ENCODE data around the gene NRARP. TPM values are rescaled to one million over a fixed set of nuclear protein-coding genes. Genes with fewer than 3 reads are reported as not detected.

Gene NRARP
- total and polyA plus RNA-seq, 2 experiments from 2014 or later, result 0.32 TPM; not detected in 1

GRCh38 chr9:137255448-137256114, 46.5 kb downstream of the NRARP start:
- peak; percentile 68 for DNase-seq
- WGBS, 2 experiments (ENCODE audit: low coverage in 1 of 2, low lambda C conversion rate in 2 of 2, missing lambda C conversion rate in 2 of 2), result 1 to 3% methylated on average over 24 to 51 of the region's 51 CpGs

GRCh38 chr9:137254624-137255447, 47.2 kb downstream of the NRARP start, which contains the start of gene NELFB:
Gene NELFB (plus strand): TSS chr9:137255327.
- Histone ChIP-seq H3K9ac (peak within 1 kb of the TSS; percentile 85), H4K20me1 (ENCODE audit: insufficient read depth) (no peaks in the 10 kb centered on the region), H3K36me3 (ENCODE audit: low read depth) (no peaks in the 10 kb centered on the region; the same call in 1 of the 2 replicates), H3K4me1 (ENCODE audit: insufficient read depth) (0 out of 2 replicates have a peak, but pooled peaks cover 3% of the 10 kb centered on the region), H3K79me2 (ENCODE audit: insufficient read depth) (peaks cover 41% of the 10 kb centered on the region), H3K4me3 (peak within 1 kb of the TSS; percentile 92), H2AFZ (peak within 1 kb of the TSS; percentile 96), H3K9me3 (ENCODE audit: low read depth) (no peaks in the 10 kb centered on the region), H3K9me2 (ENCODE audit: insufficient read depth) (no peaks in the 10 kb centered on the region), H3K4me2 (ENCODE audit: unreplicated experiment) (peak within 1 kb of the TSS; percentile 88), H3K27ac (0 out of 2 replicates have a peak within 1 kb of the TSS, but pooled peaks have one; percentile 28), H3K27me3 (replicated peaks; ENCODE audit: insufficient read depth) (no peaks in the 10 kb centered on the region), H3F3A (ENCODE audit: insufficient read depth) (no peaks in the 10 kb centered on the region)
- TF ChIP-seq EZH2phosphoT487 (IDR thresholded peaks at IDR 0.05; ENCODE audit: insufficient read depth, low read depth) (no peak), EZH2 (IDR thresholded peaks at IDR 0.05; ENCODE audit: insufficient read depth, poor library complexity, severe bottlenecking) (no peak)
- in situ Hi-C loops (cut with MboI), result no loop called here
- DNase-seq, result peak; percentile 90
- WGBS, 2 experiments (ENCODE audit: low coverage in 1 of 2, low lambda C conversion rate in 2 of 2, missing lambda C conversion rate in 2 of 2), result 1 to 3% methylated on average over 41 to 66 of the region's 105 CpGs

More at GRCh38 chr9:137255448-137256114, 46.5 kb downstream of the NRARP start:
- H3K4me1 ChIP-seq (ENCODE audit: insufficient read depth), result 0 out of 2 replicates have a peak, but pooled peaks cover 3% of the 10 kb centered on the region
- H3K4me2 ChIP-seq (ENCODE audit: unreplicated experiment), result peak overlapping the region; percentile 83
- 0 out of 2 replicates have a peak overlapping the region, but pooled peaks have one; percentile 28 for H3K27ac ChIP-seq
- H2AFZ ChIP-seq, result peak overlapping the region; percentile 84
- H4K20me1 ChIP-seq (ENCODE audit: insufficient read depth), result no peaks in the 10 kb centered on the region
- no peaks in the 10 kb centered on the region for H3K9me3 ChIP-seq (ENCODE audit: low read depth)
- H3K4me3 ChIP-seq, result peak overlapping the region; percentile 92
- peaks cover 41% of the 10 kb centered on the region for H3K79me2 ChIP-seq (ENCODE audit: insufficient read depth)
- H3K27me3 ChIP-seq (replicated peaks; ENCODE audit: insufficient read depth), result no peaks in the 10 kb centered on the region
- in situ Hi-C loops (cut with MboI), result no loop called here
- H3F3A ChIP-seq (ENCODE audit: insufficient read depth), result no peaks in the 10 kb centered on the region
- no peak for TF ChIP-seq EZH2phosphoT487 (IDR thresholded peaks at IDR 0.05; ENCODE audit: insufficient read depth, low read depth)
- no peak for TF ChIP-seq EZH2 (IDR thresholded peaks at IDR 0.05; ENCODE audit: insufficient read depth, poor library complexity, severe bottlenecking)
- no peaks in the 10 kb centered on the region for H3K9me2 ChIP-seq (ENCODE audit: insufficient read depth)
- no peaks in the 10 kb centered on the region; the same call in 1 of the 2 replicates for H3K36me3 ChIP-seq (ENCODE audit: low read depth)
- H3K9ac ChIP-seq, result peak overlapping the region; percentile 85

GRCh38 chr9:137253717-137254623, 48.1 kb downstream of the NRARP start:
- TF ChIP-seq EZH2 (IDR thresholded peaks at IDR 0.05; ENCODE audit: insufficient read depth, poor library complexity, severe bottlenecking) (no peak), EZH2phosphoT487 (IDR thresholded peaks at IDR 0.05; ENCODE audit: insufficient read depth, low read depth) (no peak)
- no peaks in the 10 kb centered on the region for H3K9me2 ChIP-seq (ENCODE audit: insufficient read depth)
- no peaks in the 10 kb centered on the region; the same call in 1 of the 2 replicates for H3K36me3 ChIP-seq (ENCODE audit: low read depth)
- DNase-seq, result peak; percentile 42
- H2AFZ ChIP-seq, result peak overlapping the region; percentile 96
- H3K27ac ChIP-seq, result no peak overlapping the region
- no peaks in the 10 kb centered on the region for H4K20me1 ChIP-seq (ENCODE audit: insufficient read depth)
- peak overlapping the region; percentile 88 for H3K4me2 ChIP-seq (ENCODE audit: unreplicated experiment)
- 39 to 40% methylated on average over 18 to 20 of the region's 21 CpGs for WGBS, 2 experiments (ENCODE audit: low coverage in 1 of 2, low lambda C conversion rate in 2 of 2, missing lambda C conversion rate in 2 of 2)
- in situ Hi-C loops (cut with MboI), result no loop called here
- peak overlapping the region; percentile 92 for H3K4me3 ChIP-seq
- 0 out of 2 replicates have a peak, but pooled peaks cover 3% of the 10 kb centered on the region for H3K4me1 ChIP-seq (ENCODE audit: insufficient read depth)
- no peaks in the 10 kb centered on the region for H3K27me3 ChIP-seq (replicated peaks; ENCODE audit: insufficient read depth)
- peak overlapping the region; percentile 75 for H3K9ac ChIP-seq
- H3K9me3 ChIP-seq (ENCODE audit: low read depth), result no peaks in the 10 kb centered on the region
- no peaks in the 10 kb centered on the region for H3F3A ChIP-seq (ENCODE audit: insufficient read depth)
- H3K79me2 ChIP-seq (ENCODE audit: insufficient read depth), result peaks cover 37% of the 10 kb centered on the region

All from GM23248 (cell line).